ENCODE data around the gene KASH5.
A peak's percentile ranks its signal among the peaks of the same experiment; 100 is the strongest.

The KASH5 gene

DNA sequence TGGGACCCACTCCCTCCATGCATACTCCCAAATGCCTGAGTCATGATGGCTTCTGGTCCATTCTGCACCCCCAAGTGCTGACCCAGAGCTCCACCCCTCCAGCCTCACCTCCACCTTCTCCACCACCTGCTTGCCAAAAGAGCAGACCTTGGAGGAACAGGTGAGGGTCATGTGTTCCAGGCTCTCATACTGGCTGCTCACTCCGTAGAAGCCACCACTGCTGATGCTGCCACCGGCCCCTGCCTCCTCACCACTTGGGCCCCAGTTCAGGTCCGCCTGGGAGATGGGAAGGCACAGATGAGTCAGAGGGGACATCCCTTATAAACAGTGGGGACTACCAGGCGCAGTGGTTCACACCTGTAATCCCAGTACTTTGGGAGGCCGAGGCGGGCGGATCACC, 44.9 kb upstream of the KASH5 start:
- Histone ChIP-seq H3K4me1 (ENCODE audit: insufficient read depth, low read length, severe bottlenecking) (peaks cover 33% of the 10 kb centered on the region), H3F3A (ENCODE audit: insufficient read depth, low read length) (0 out of 2 replicates have a peak, but pooled peaks cover 3% of the 10 kb centered on the region), H3K27ac (ENCODE audit: low read depth, low read length, poor library complexity, severe bottlenecking) (no peak overlapping the region), H3K9me3 (ENCODE audit: low read length) (no peaks in the 10 kb centered on the region), H3K36me3 (ENCODE audit: insufficient read depth, low read length) (peaks cover 29% of the 10 kb centered on the region), H3K9ac (ENCODE audit: low read length) (no peak overlapping the region), H2AFZ (ENCODE audit: low read length) (no peak overlapping the region), H4K20me1 (ENCODE audit: insufficient read depth, low read length) (no peaks in the 10 kb centered on the region), H3K27me3 (ENCODE audit: insufficient read depth, low read length) (no peaks in the 10 kb centered on the region), H3K4me2 (ENCODE audit: low read length) (no peak overlapping the region), H3K79me2 (ENCODE audit: insufficient read depth, low read length) (no peaks in the 10 kb centered on the region), H3K4me3 (ENCODE audit: low read depth, low read length, poor library complexity, severe bottlenecking) (no peak overlapping the region), H3K9me2 (ENCODE audit: low read depth, low read length) (no peaks in the 10 kb centered on the region)
- TF ChIP-seq, protein P1, sequence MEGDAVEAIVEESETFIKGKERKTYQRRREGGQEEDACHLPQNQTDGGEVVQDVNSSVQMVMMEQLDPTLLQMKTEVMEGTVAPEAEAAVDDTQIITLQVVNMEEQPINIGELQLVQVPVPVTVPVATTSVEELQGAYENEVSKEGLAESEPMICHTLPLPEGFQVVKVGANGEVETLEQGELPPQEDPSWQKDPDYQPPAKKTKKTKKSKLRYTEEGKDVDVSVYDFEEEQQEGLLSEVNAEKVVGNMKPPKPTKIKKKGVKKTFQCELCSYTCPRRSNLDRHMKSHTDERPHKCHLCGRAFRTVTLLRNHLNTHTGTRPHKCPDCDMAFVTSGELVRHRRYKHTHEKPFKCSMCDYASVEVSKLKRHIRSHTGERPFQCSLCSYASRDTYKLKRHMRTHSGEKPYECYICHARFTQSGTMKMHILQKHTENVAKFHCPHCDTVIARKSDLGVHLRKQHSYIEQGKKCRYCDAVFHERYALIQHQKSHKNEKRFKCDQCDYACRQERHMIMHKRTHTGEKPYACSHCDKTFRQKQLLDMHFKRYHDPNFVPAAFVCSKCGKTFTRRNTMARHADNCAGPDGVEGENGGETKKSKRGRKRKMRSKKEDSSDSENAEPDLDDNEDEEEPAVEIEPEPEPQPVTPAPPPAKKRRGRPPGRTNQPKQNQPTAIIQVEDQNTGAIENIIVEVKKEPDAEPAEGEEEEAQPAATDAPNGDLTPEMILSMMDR (IDR thresholded peaks at IDR 0.05; ENCODE audit: low read length) = no peak
- no peak for TF ChIP-seq EZH2 (IDR thresholded peaks at IDR 0.05; ENCODE audit: borderline replicate concordance, low read length)

DNA sequence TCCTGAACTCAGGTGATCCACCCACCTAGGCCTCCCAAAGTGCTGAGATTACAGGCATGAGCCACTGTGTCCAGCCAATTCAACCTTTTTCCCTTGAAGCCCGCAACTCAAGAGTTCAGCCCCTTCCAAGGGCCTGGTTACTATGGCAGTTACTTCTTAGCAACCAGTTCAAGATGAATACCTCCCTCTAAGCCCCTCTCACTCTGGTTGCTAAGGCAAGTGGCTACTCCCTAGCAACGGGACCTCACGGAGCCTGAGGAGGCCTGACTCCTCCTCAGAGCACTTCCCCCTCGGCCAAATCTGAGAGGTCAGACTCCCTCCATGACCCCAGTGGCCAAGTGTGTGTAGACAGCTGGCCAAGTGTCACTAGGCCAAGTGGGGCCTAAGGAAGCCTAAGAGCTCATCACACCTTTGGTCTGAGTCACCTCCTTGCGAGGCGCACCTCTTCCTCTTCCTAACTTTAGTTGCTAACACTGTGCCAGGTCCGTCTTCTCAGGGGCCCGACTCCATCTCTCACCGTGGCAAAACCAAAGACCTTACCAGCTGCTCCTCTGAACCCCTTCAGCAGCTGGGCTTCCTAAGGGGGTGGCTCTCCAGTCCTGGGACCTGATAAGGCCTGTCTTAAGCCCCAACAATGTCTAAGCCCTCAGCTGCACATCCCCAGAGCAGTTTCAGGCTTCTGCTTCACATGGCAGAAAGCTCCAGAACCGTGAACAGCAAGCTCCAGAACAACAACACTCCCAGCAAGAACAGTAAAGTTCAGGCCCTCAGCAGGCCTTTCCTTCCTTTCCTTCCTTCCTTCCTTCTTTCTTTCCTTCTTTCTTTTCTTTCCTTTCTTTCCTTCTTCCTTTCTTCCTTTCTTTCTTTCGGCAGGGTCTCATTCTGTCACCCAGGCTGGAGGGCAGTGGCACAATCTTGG, 43.3 kb upstream of the KASH5 start:
- TF ChIP-seq, protein P1 (IDR thresholded peaks at IDR 0.05; ENCODE audit: low read length) = no peak
- TF ChIP-seq EZH2 (IDR thresholded peaks at IDR 0.05; ENCODE audit: borderline replicate concordance, low read length) = no peak
- no peak overlapping the region for H2AFZ ChIP-seq (ENCODE audit: low read length)
- no peak overlapping the region for H3K4me2 ChIP-seq (ENCODE audit: low read length)
- no peaks in the 10 kb centered on the region for H3K9me3 ChIP-seq (ENCODE audit: low read length)
- H3K79me2 ChIP-seq (ENCODE audit: insufficient read depth, low read length) = no peaks in the 10 kb centered on the region
- no peak overlapping the region for H3K9ac ChIP-seq (ENCODE audit: low read length)
- H4K20me1 ChIP-seq (ENCODE audit: insufficient read depth, low read length) = no peaks in the 10 kb centered on the region
- H3K36me3 ChIP-seq (ENCODE audit: insufficient read depth, low read length) = peaks cover 13% of the 10 kb centered on the region
- H3K4me3 ChIP-seq (ENCODE audit: low read depth, low read length, poor library complexity, severe bottlenecking) = no peak overlapping the region
- H3K9me2 ChIP-seq (ENCODE audit: low read depth, low read length) = no peaks in the 10 kb centered on the region
- 0 out of 2 replicates have a peak, but pooled peaks cover 3% of the 10 kb centered on the region for H3F3A ChIP-seq (ENCODE audit: insufficient read depth, low read length)
- H3K27me3 ChIP-seq (ENCODE audit: insufficient read depth, low read length) = no peaks in the 10 kb centered on the region
- peaks cover 23% of the 10 kb centered on the region for H3K4me1 ChIP-seq (ENCODE audit: insufficient read depth, low read length, severe bottlenecking)
- peak overlapping the region; percentile 28 for H3K27ac ChIP-seq (ENCODE audit: low read depth, low read length, poor library complexity, severe bottlenecking)

DNA sequence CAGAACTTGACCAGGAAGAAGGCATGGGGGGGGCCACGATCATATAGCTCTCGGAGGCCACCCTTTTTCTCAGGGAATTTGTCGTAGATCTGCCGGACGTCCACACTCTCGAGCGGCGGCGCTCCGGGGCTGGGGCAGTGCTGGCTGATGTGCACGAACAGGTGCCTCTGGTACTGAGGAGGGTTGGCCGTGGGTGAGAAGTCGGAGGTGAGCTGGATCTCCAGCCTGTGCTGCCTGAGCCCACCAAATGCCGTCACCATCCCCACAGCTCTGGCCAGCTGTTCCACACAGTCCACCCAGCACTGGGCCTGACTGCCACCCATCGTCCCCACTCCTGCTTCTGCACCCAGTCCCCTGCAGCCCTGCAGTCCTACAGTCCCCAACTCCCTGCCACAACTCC, 40.9 kb upstream of the KASH5 start:
- H3K9me2 ChIP-seq (ENCODE audit: low read depth, low read length) = no peaks in the 10 kb centered on the region
- no peaks in the 10 kb centered on the region for H3K9me3 ChIP-seq (ENCODE audit: low read length)
- H3F3A ChIP-seq (ENCODE audit: insufficient read depth, low read length) = no peaks in the 10 kb centered on the region
- H3K27me3 ChIP-seq (ENCODE audit: insufficient read depth, low read length) = no peaks in the 10 kb centered on the region
- peaks cover 9% of the 10 kb centered on the region for H3K4me1 ChIP-seq (ENCODE audit: insufficient read depth, low read length, severe bottlenecking)
- H3K4me2 ChIP-seq (ENCODE audit: low read length) = no peak overlapping the region
- no peaks in the 10 kb centered on the region; the same call in 1 of the 2 replicates for H3K36me3 ChIP-seq (ENCODE audit: insufficient read depth, low read length)
- H3K79me2 ChIP-seq (ENCODE audit: insufficient read depth, low read length) = no peaks in the 10 kb centered on the region
- no peaks in the 10 kb centered on the region for H4K20me1 ChIP-seq (ENCODE audit: insufficient read depth, low read length)
- TF ChIP-seq EZH2 (IDR thresholded peaks at IDR 0.05; ENCODE audit: borderline replicate concordance, low read length) = no peak
- TF ChIP-seq, protein P1 (IDR thresholded peaks at IDR 0.05; ENCODE audit: low read length) = no peak
- H3K9ac ChIP-seq (ENCODE audit: low read length) = no peak overlapping the region
- no peak overlapping the region for H2AFZ ChIP-seq (ENCODE audit: low read length)
- H3K27ac ChIP-seq (ENCODE audit: low read depth, low read length, poor library complexity, severe bottlenecking) = no peak overlapping the region
- no peak overlapping the region for H3K4me3 ChIP-seq (ENCODE audit: low read depth, low read length, poor library complexity, severe bottlenecking)
